GM12878 (cell line): ENCODE measurements around the gene SPAG9. TPM values are rescaled to one million over a fixed set of nuclear protein-coding genes. Genes with fewer than 3 reads are reported as not detected.

Source experiments
- ATAC-seq: fragments of 200-7000 bp; cut with Tn5 transposase; 3 replicates; pipeline ENCODE4 v1.9.1; 2020; ENCODE audit warnings: mild to moderate bottlenecking, moderate library complexity
- BruUV-seq: library from RNA; stranded (reverse); fragments of 400-500 nt; replicated peaks from 2 replicates; lab custom pipeline; 2021; lab: Mats Ljungman, UMichigan
- CTCF ChIA-PET: fragments of 300-600 bp; sonication (Branson Sonifier 250); formaldehyde crosslinking; extraction: SDS; loops from one replicate; lab custom pipeline; 2021; ENCODE audit warnings: inconsistent platforms; lab: Yijun Ruan, JAX
- POLR2A ChIA-PET: fragments of 350-600 bp; formaldehyde crosslinking; extraction: SDS; loops from one replicate; lab custom pipeline; 2021; ENCODE audit warnings: inconsistent platforms; lab: Charles Lee
- RAD21 ChIA-PET: fragments of 300-600 bp; sonication (Branson Sonifier 250); formaldehyde crosslinking; loops from one replicate; lab custom pipeline; 2023; ENCODE audit warnings: antibody characterized with exemption; ENCODE audit not compliant: unreplicated experiment; lab: Charles Lee
- SMC1A ChIA-PET: fragments of 300-600 bp; sonication (Branson Sonifier 250); formaldehyde crosslinking; loops from one replicate; lab custom pipeline; 2023; ENCODE audit not compliant: unreplicated experiment, uncharacterized antibody; lab: Charles Lee
- DNase-seq: peaks from one replicate; pipeline ENCODE4 v3.0.0-alpha.2; 2011; ENCODE audit warnings: low read depth, low spot score
- FAIRE-seq: peaks from 3 replicates; lab custom pipeline; 2011; peaks lifted over from hg19 to GRCh38; lab: Jason Lieb, UNC
- H2AFZ ChIP-seq: 2 replicates; pipeline ENCODE4 v1.6.0; 2011; ENCODE audit warnings: low read depth, low read length, control low read depth; ENCODE audit not compliant: control insufficient read depth
- H3K27ac ChIP-seq: 2 replicates; pipeline ENCODE4 v1.5.1; 2011; ENCODE audit warnings: control low read depth; ENCODE audit not compliant: control insufficient read depth, insufficient read depth
- H3K27me3 ChIP-seq, 2 experiments: replicated peaks in 1 of 2; 2 replicates each; pipeline versions ENCODE4 v1.6.0 to v1.6.1; 2011; ENCODE audit warnings: low read length in 1 of 2; ENCODE audit not compliant: control insufficient read depth in 2 of 2, insufficient read depth in 2 of 2
- H3K36me3 ChIP-seq, 2 experiments: 2 replicates each; pipeline ENCODE4 v1.5.1; 2011; ENCODE audit warnings: low read length in 1 of 2; ENCODE audit not compliant: control insufficient read depth in 2 of 2, insufficient read depth in 2 of 2
- H3K4me1 ChIP-seq: 2 replicates; pipeline ENCODE4 v1.6.1; 2011; ENCODE audit warnings: mild to moderate bottlenecking, low read length, moderate library complexity, mixed read lengths; ENCODE audit not compliant: control insufficient read depth, insufficient read depth
- H3K4me2 ChIP-seq: 2 replicates; pipeline ENCODE4 v1.6.0; 2011; ENCODE audit warnings: control low read depth; ENCODE audit not compliant: control insufficient read depth, insufficient read depth
- H3K4me3 ChIP-seq: fragments of 200-600 bp; sonication (generic); 2 replicates; pipeline ENCODE4 v1.5.1; 2016
- H3K79me2 ChIP-seq: 2 replicates; pipeline ENCODE4 v1.6.0; 2011; ENCODE audit warnings: low read length; ENCODE audit not compliant: control insufficient read depth, insufficient read depth
- H3K9ac ChIP-seq: 2 replicates; pipeline ENCODE4 v1.8.0; 2011; ENCODE audit warnings: low read length, control low read depth, mixed read lengths; ENCODE audit not compliant: control insufficient read depth, insufficient read depth
- H3K9me3 ChIP-seq: replicated peaks from 3 replicates; pipeline ENCODE4 v1.5.1; 2011; ENCODE audit warnings: mild to moderate bottlenecking, low read length; ENCODE audit not compliant: control insufficient read depth, insufficient read depth
- H4K20me1 ChIP-seq: 2 replicates; pipeline ENCODE4 v1.6.0; 2011; ENCODE audit not compliant: control insufficient read depth, insufficient read depth
- CBX3 ChIP-seq: fragments of 200-600 bp; sonication (generic); IDR thresholded peaks from 2 replicates; pipeline ENCODE4 v1.6.1; 2016; ENCODE audit warnings: low read depth, borderline replicate concordance
- CTCF ChIP-seq, 3 experiments: IDR thresholded peaks in 2 of 3; conservative IDR thresholded peaks in 1 of 3; 2 replicates each; pipeline ENCODE4 v1.5.1; 2011; ENCODE audit warnings: low read depth in 3 of 3, low read length in 3 of 3, mild to moderate bottlenecking in 3 of 3, control low read depth in 2 of 3, moderate library complexity in 2 of 3, inconsistent platforms in 1 of 3, mixed read lengths in 1 of 3; ENCODE audit not compliant: control insufficient read depth in 2 of 3, insufficient read depth in 1 of 3; ENCODE audit errors: extremely low read depth in 1 of 3
- LARP7 ChIP-seq: fragments of 450-650 bp; IDR thresholded peaks from 2 replicates; pipeline ENCODE4 v1.6.1; 2017; ENCODE audit warnings: mild to moderate bottlenecking
- POLR2AphosphoS2 ChIP-seq: IDR thresholded peaks from 2 replicates; pipeline ENCODE4 v1.6.1; 2011; ENCODE audit warnings: low read depth, mild to moderate bottlenecking, low read length, improper control_type of control experiment, moderate library complexity
- TARDBP ChIP-seq: IDR thresholded peaks from 2 replicates; pipeline ENCODE4 v1.6.1; 2016; ENCODE audit warnings: borderline replicate concordance
- TBL1XR1 ChIP-seq: IDR thresholded peaks from 2 replicates; pipeline ENCODE4 v1.6.1; 2012; ENCODE audit warnings: low read depth, low read length, improper control_type of control experiment
- TCF12 ChIP-seq: IDR thresholded peaks from 2 replicates; pipeline ENCODE4 v1.6.1; 2011; ENCODE audit warnings: low read depth, mild to moderate bottlenecking, low read length
- ZNF687 ChIP-seq: fragments of 450-650 bp; IDR thresholded peaks from 2 replicates; pipeline ENCODE4 v1.6.1; 2017; ENCODE audit warnings: mild to moderate bottlenecking, moderate library complexity
- in situ Hi-C: fragments of 300-500 bp; cut with MboI; formaldehyde crosslinking; loops from 9 replicates; pipeline ENCODE4 v1.14.3; 2018; ENCODE audit warnings: mixed read lengths
- intact Hi-C: fragments of 100-400 bp; cut with micrococcal nuclease; formaldehyde crosslinking; loops from one replicate; pipeline ENCODE4 v1.14.2; 2022; ENCODE audit not compliant: unreplicated experiment
- polyA plus RNA-seq, 11 experiments: library from polyadenylated mRNA; depleted of rRNA in 4 of 11; unstranded in 6 of 11; stranded (reverse) in 5 of 11; fragments of >200 nt; fragmentation: Nextera tagmentation in 4 of 11; fragmentation: Illumina TruSeq in 1 of 11; extraction: Ambion mirVana in 4 of 11; extraction: Trizol in 1 of 11; gene quantifications; 1 replicate in 1 of 11; 2 replicates in 10 of 11; pipeline versions ENCODE4 v1.2.1 to v1.2.3, GENCODE V29; 2011 to 2016; ENCODE audit warnings: inconsistent platforms in 2 of 11, missing spikeins in 2 of 11, low read depth in 1 of 11
- total RNA-seq, 4 experiments: library from RNA; depleted of rRNA in 3 of 4; stranded (reverse); fragments of >200 nt in 3 of 4; fragmentation: Illumina TruSeq in 1 of 4; extraction: Trizol in 1 of 4; gene quantifications; 2 replicates each; pipeline versions ENCODE4 v1.2.1 to v1.2.3, GENCODE V29; 2013 to 2021
- TF ChIP-seq, protein P1 (sequence below): fragments of 450-650 bp; IDR thresholded peaks from 2 replicates; pipeline ENCODE4 v1.6.1; 2017; ENCODE audit warnings: mild to moderate bottlenecking, moderate library complexity
- TF ChIP-seq, protein P2 (sequence below): fragments of 150-350 bp; IDR thresholded peaks from 2 replicates; pipeline ENCODE4 v1.6.1; 2016; ENCODE audit warnings: low read depth, low read length

The SPAG9 gene
- total and polyA plus RNA-seq, 10 of the 15 experiments (the other 5 are each of a cell fraction or from before 2014, with no cell fraction given): 6.6 to 42.0 (median 24.9) TPM

- SMC1A ChIA-PET: interaction anchor here (0.7 to 1.6 kb wide), 6 partner anchors 9 to 222 kb away, joined by 3 to 7 read pairs (median 4); no protein-coding TSS in a partner anchor
- no peak; the same call in 2 of the 3 replicates for ATAC-seq
- intact Hi-C loops: no loop called here
- Histone ChIP-seq H3K9me3 (no peaks in the 10 kb centered on the region), H3K36me3 (peaks cover 0 to 3% of the 10 kb centered on the region in 2 experiments; a peak in 2 of 4 replicates), H3K4me2 (no peak overlapping the region), H3K4me3 (no peak overlapping the region), H4K20me1 (no peaks in the 10 kb centered on the region), H3K9ac (no peak overlapping the region), H3K27me3 (no peaks in the 10 kb centered on the region), H3K27ac (no peak overlapping the region; the same call in 1 of the 2 replicates), H2AFZ (no peak overlapping the region), H3K79me2 (no peaks in the 10 kb centered on the region), H3K4me1 (peaks cover 7% of the 10 kb centered on the region)
- no TSS peak for BruUV-seq
- no peak for DNase-seq
- RAD21 ChIA-PET: interaction anchor here (1.0 to 2.5 kb wide), 3 partner anchors 9 to 17 kb away, joined by 3 to 6 read pairs (median 3); no protein-coding TSS in a partner anchor
- CTCF ChIA-PET: interaction anchor here (0.8 to 1.5 kb wide), 4 partner anchors 11 to 34 kb away, joined by 3 to 8 read pairs (median 4); no protein-coding TSS in a partner anchor
- in situ Hi-C loops: no loop called here
- POLR2A ChIA-PET: interaction anchor here (0.6 kb wide), 2 partner anchors 9 to 58 kb away, joined by 3 to 7 read pairs; no protein-coding TSS in a partner anchor
- FAIRE-seq: no peak
- no peak for TF ChIP-seq ZNF687
- TF ChIP-seq LARP7: no peak
- TF ChIP-seq, protein P1, sequence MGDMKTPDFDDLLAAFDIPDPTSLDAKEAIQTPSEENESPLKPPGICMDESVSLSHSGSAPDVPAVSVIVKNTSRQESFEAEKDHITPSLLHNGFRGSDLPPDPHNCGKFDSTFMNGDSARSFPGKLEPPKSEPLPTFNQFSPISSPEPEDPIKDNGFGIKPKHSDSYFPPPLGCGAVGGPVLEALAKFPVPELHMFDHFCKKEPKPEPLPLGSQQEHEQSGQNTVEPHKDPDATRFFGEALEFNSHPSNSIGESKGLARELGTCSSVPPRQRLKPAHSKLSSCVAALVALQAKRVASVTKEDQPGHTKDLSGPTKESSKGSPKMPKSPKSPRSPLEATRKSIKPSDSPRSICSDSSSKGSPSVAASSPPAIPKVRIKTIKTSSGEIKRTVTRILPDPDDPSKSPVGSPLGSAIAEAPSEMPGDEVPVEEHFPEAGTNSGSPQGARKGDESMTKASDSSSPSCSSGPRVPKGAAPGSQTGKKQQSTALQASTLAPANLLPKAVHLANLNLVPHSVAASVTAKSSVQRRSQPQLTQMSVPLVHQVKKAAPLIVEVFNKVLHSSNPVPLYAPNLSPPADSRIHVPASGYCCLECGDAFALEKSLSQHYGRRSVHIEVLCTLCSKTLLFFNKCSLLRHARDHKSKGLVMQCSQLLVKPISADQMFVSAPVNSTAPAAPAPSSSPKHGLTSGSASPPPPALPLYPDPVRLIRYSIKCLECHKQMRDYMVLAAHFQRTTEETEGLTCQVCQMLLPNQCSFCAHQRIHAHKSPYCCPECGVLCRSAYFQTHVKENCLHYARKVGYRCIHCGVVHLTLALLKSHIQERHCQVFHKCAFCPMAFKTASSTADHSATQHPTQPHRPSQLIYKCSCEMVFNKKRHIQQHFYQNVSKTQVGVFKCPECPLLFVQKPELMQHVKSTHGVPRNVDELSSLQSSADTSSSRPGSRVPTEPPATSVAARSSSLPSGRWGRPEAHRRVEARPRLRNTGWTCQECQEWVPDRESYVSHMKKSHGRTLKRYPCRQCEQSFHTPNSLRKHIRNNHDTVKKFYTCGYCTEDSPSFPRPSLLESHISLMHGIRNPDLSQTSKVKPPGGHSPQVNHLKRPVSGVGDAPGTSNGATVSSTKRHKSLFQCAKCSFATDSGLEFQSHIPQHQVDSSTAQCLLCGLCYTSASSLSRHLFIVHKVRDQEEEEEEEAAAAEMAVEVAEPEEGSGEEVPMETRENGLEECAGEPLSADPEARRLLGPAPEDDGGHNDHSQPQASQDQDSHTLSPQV: no peak
- no peak for TF ChIP-seq TBL1XR1
- TF ChIP-seq, protein P2, sequence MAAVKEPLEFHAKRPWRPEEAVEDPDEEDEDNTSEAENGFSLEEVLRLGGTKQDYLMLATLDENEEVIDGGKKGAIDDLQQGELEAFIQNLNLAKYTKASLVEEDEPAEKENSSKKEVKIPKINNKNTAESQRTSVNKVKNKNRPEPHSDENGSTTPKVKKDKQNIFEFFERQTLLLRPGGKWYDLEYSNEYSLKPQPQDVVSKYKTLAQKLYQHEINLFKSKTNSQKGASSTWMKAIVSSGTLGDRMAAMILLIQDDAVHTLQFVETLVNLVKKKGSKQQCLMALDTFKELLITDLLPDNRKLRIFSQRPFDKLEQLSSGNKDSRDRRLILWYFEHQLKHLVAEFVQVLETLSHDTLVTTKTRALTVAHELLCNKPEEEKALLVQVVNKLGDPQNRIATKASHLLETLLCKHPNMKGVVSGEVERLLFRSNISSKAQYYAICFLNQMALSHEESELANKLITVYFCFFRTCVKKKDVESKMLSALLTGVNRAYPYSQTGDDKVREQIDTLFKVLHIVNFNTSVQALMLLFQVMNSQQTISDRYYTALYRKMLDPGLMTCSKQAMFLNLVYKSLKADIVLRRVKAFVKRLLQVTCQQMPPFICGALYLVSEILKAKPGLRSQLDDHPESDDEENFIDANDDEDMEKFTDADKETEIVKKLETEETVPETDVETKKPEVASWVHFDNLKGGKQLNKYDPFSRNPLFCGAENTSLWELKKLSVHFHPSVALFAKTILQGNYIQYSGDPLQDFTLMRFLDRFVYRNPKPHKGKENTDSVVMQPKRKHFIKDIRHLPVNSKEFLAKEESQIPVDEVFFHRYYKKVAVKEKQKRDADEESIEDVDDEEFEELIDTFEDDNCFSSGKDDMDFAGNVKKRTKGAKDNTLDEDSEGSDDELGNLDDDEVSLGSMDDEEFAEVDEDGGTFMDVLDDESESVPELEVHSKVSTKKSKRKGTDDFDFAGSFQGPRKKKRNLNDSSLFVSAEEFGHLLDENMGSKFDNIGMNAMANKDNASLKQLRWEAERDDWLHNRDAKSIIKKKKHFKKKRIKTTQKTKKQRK: no peak
- TF ChIP-seq CBX3: no peak
- TF ChIP-seq CTCF (IDR thresholded peaks at IDR 0.05 in 2 of 3, conservative IDR thresholded peaks at IDR 0.05 in 1 of 3; ENCODE audit: control insufficient read depth in 2 of 3, extremely low read depth in 1 of 3, insufficient read depth in 1 of 3, low read depth in 3 of 3, low read length in 3 of 3): no peak
- TF ChIP-seq TCF12: no peak
- no peak for TF ChIP-seq TARDBP
- no peak for TF ChIP-seq POLR2AphosphoS2
Observed at GRCh38 chr17:51035431-51035830, 85.2 kb downstream of the SPAG9 start.
